Stomach (tissue), 9 donors: ENCODE results near the gene MIOX. TPM values are rescaled to one million over a fixed set of nuclear protein-coding genes. Genes with fewer than 3 reads are reported as not detected.

Source experiments
- DNase-seq, 2 donors: peaks; one replicate each; pipeline versions ENCODE4 v3.0.0 to v3.0.0-alpha.2; 2013 to 2019
- H3K27ac ChIP-seq, 5 donors: fragments of 200-600 bp in 4 of 5; sonication (generic) in 4 of 5; one replicate each; pipeline ENCODE4 v1.5.1; 2013 to 2019; ENCODE audit warnings: mild to moderate bottlenecking in 1 of 5, moderate library complexity in 1 of 5
- H3K27me3 ChIP-seq, 3 donors: fragments of 200-600 bp; sonication (generic); one replicate each; pipeline ENCODE4 v1.5.1; 2017 to 2019; ENCODE audit warnings: mixed run types in 1 of 3
- H3K36me3 ChIP-seq, 4 donors: fragments of 200-600 bp; sonication (generic); 1 replicate in 3 of 4; 2 replicates in 1 of 4; pipeline ENCODE4 v1.5.1; 2016 to 2019
- H3K4me1 ChIP-seq, 4 donors: fragments of 200-600 bp; sonication (generic); one replicate each; pipeline ENCODE4 v1.5.1; 2016 to 2019
- H3K4me3 ChIP-seq, 4 donors: fragments of 200-600 bp; sonication (generic) in 3 of 4; one replicate each; pipeline ENCODE4 v1.5.1; 2016 to 2019; ENCODE audit warnings: mild to moderate bottlenecking in 1 of 4
- H3K9me3 ChIP-seq, 4 donors: fragments of 200-600 bp; sonication (generic); one replicate each; pipeline ENCODE4 v1.5.1; 2016 to 2019
- EP300 ChIP-seq: sonication (generic); formaldehyde crosslinking; IDR thresholded peaks from one replicate; pipeline ENCODE4 v1.6.1; 2017; ENCODE audit warnings: antibody characterized with exemption
- POLR2A ChIP-seq, 4 donors: fragments of 450-650 bp; IDR thresholded peaks; one replicate each; pipeline ENCODE4 v1.6.1; 2016; ENCODE audit warnings: antibody characterized with exemption in 4 of 4, control low read depth in 2 of 4, mild to moderate bottlenecking in 1 of 4, moderate library complexity in 1 of 4
- POLR2AphosphoS5 ChIP-seq, 3 donors: sonication (generic); formaldehyde crosslinking; IDR thresholded peaks; one replicate each; pipeline ENCODE4 v1.6.1; 2016; ENCODE audit warnings: antibody characterized with exemption in 3 of 3
- WGBS, 5 donors: extraction: QIAGEN DNeasy Blood & Tissue Kit in 3 of 5; methylation state at CpG; one replicate each; pipeline versions ENCODE4 v1.1.5 to v1.1.7; 2013 to 2018; 5-methylcytosine and 5-hydroxymethylcytosine counted together
- intact Hi-C: fragments of 100-400 bp; cut with DNase I; formaldehyde crosslinking; loops from one replicate; pipeline ENCODE4 v1.15.1; 2023; ENCODE audit warnings: low total_unique reads
- polyA plus RNA-seq, 3 donors: library from polyadenylated mRNA; stranded (reverse); fragments of 200-250 nt; gene quantifications; one replicate each; pipeline ENCODE4 v1.2.3, GENCODE V29; 2013
- total RNA-seq, 5 donors: library from RNA; depleted of rRNA; stranded (reverse); fragments of >200 nt; gene quantifications; one replicate each; pipeline versions ENCODE4 v1.1.0 to v1.2.3, GENCODE V29; 2014 to 2016
- TF ChIP-seq, protein P1 (sequence below), 7 experiments: fragments of 450-650 bp in 4 of 7; fragments of 200-600 bp in 3 of 7; sonication (generic) in 3 of 7; IDR thresholded peaks; one replicate each; pipeline ENCODE4 v1.5.1; 2016 to 2019; ENCODE audit warnings: antibody characterized with exemption in 7 of 7, control low read depth in 2 of 7, mild to moderate bottlenecking in 1 of 7
- donor health status: healthy with polysubstance abuse.
- donor health status: Bipolar disorder and iron deficiency.
- donor health status: healthy.

Gene MIOX
- total and polyA plus RNA-seq, 8 donors = 0.40 TPM; not detected in 7

- peaks cover 62 to 98% (median 95%) of the 10 kb centered on the region in 4 donors for H3K36me3 ChIP-seq
- WGBS, 5 donors = 93 to 97% (median 95%) methylated on average over 16 to 27 of the region's 27 CpGs
- H3K4me1 ChIP-seq = no peaks in the 10 kb centered on the region
- H3K9me3 ChIP-seq = no peaks in the 10 kb centered on the region
- intact Hi-C loops = no loop called here
- DNase-seq = no peak
- H3K4me3 ChIP-seq = no peak overlapping the region
- H3K27me3 ChIP-seq = no peaks in the 10 kb centered on the region
- no peak for TF ChIP-seq EP300
- no peak for TF ChIP-seq POLR2A (IDR thresholded peaks at IDR 0.05)
- no peak for TF ChIP-seq POLR2AphosphoS5 (IDR thresholded peaks at IDR 0.05)
- TF ChIP-seq, protein P1, sequence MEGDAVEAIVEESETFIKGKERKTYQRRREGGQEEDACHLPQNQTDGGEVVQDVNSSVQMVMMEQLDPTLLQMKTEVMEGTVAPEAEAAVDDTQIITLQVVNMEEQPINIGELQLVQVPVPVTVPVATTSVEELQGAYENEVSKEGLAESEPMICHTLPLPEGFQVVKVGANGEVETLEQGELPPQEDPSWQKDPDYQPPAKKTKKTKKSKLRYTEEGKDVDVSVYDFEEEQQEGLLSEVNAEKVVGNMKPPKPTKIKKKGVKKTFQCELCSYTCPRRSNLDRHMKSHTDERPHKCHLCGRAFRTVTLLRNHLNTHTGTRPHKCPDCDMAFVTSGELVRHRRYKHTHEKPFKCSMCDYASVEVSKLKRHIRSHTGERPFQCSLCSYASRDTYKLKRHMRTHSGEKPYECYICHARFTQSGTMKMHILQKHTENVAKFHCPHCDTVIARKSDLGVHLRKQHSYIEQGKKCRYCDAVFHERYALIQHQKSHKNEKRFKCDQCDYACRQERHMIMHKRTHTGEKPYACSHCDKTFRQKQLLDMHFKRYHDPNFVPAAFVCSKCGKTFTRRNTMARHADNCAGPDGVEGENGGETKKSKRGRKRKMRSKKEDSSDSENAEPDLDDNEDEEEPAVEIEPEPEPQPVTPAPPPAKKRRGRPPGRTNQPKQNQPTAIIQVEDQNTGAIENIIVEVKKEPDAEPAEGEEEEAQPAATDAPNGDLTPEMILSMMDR (IDR thresholded peaks at IDR 0.05) = no peak
- no peak overlapping the region for H3K27ac ChIP-seq
Measured at GRCh38 chr22:50454556-50455075, 32.0 kb upstream of the MIOX start.

DNA sequence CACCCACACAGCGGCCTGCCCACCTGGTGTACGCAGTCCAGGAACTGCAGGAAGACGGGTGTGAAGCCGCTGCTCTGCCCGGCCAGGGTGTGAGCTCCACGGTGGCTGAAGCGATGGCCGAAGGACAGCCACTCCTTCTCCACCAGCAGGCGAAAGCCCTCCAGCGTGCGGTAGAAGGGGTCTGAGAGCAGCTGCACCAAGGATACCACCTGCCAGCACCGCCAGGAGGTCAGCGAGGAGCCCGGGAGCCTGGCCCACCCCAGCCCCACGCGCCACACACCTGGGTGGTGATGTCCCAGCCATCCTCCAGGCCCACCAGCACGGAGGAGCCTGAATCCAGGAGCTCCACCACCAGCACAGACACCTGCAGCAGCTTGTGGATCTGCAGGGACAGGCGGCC is 31.5 kb upstream of the MIOX start:
- TF ChIP-seq EP300 (no peak), POLR2AphosphoS5 (IDR thresholded peaks at IDR 0.05) (no peak), POLR2A (IDR thresholded peaks at IDR 0.05) (no peak)
- TF ChIP-seq, protein P1 (IDR thresholded peaks at IDR 0.05) = no peak
- H3K36me3 ChIP-seq = peaks cover 63 to 98% (median 95%) of the 10 kb centered on the region in 4 donors
- WGBS, 5 donors = 90 to 98% (median 93%) methylated on average over 6 to 18 of the region's 18 CpGs

DNA sequence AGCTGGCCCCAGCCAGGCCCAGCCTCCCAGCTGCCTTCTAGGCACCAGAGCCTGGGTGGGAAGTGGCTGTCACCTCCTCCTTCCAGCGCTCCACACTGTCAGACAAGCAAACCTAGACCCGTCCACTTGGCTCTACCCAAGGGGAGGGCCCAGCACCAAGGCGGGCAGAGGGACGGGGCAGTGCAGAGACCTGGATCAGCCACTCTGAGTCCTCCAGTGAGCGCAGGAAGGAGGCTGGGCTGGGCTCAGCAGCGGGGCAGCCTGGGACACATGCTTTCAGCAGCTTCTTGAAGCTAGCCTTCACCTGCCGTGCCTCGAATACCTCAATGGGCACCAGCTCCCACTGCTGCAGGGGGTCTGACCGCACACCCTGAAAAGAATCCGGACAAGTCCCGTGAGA is 30.6 kb upstream of the MIOX start:
- peaks cover 72 to 98% (median 95%) of the 10 kb centered on the region in 4 donors for H3K36me3 ChIP-seq
- WGBS, 5 donors = 88 to 98% (median 95%) methylated on average over 4 to 11 of the region's 11 CpGs
- no peaks in the 10 kb centered on the region for H3K27me3 ChIP-seq
- H3K9me3 ChIP-seq = no peaks in the 10 kb centered on the region
- no peak overlapping the region for H3K27ac ChIP-seq
- TF ChIP-seq, protein P1 (IDR thresholded peaks at IDR 0.05) = no peak
- TF ChIP-seq POLR2AphosphoS5 (IDR thresholded peaks at IDR 0.05) (no peak), EP300 (no peak), POLR2A (IDR thresholded peaks at IDR 0.05) (no peak)
- no peak overlapping the region for H3K4me3 ChIP-seq
- intact Hi-C loops = no loop called here
- peaks cover 0 to 5% (median 1%) of the 10 kb centered on the region in 4 donors for H3K4me1 ChIP-seq
- DNase-seq = no peak

More for the DNA sequence above, 31.5 kb upstream of the MIOX start:
- Histone ChIP-seq H3K27me3 (no peaks in the 10 kb centered on the region), H3K27ac (no peak overlapping the region), H3K9me3 (no peaks in the 10 kb centered on the region), H3K4me3 (no peak overlapping the region), H3K4me1 (no peaks in the 10 kb centered on the region)
- intact Hi-C loops = no loop called here
- no peak for DNase-seq

DNA sequence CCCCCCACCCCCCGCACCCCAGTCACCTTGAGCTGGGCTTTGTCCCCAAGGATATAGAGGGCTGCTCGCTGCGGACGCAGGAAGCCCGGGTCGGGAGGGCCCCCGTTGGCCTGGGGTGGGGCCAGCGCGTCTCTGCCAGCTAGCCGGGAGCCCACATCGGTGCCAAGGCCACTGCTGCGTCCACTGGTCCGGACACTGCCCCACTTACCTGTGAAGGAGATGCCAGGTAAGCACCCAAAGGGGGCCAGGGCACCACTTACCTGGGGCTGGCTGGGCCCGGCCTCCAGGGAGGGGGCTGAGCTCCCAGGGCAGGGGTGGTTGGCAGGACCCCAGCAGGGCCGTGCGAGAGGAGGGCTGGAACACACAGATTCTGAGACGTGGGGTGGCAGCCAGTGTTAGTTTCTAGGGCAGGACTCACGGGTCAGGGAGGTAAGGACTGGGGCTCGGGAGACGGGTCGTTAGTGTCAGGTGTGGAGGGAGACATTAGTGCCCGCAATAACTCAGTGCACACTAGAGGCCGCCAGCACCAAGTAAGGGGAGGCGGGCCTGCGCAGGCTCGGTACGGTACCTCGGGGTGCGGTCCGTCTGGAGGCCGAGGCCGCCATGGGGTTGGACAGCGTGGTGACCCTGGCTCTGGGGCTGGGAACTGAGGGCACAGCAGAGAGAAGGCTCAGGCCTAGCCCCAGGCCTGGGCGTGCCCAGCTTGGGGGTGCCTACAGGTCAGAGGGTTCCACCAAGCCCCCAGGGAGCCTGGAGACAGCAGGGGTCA is 30.0 kb upstream of the MIOX start:
- H3K9me3 ChIP-seq = no peaks in the 10 kb centered on the region
- H3K36me3 ChIP-seq = peaks cover 78 to 99% (median 95%) of the 10 kb centered on the region in 4 donors
- intact Hi-C loops = no loop called here
- H3K4me1 ChIP-seq = peaks cover 0 to 12% (median 4%) of the 10 kb centered on the region in 4 donors
- no peaks in the 10 kb centered on the region for H3K27me3 ChIP-seq
- TF ChIP-seq, protein P1 (IDR thresholded peaks at IDR 0.05) = no peak
- TF ChIP-seq EP300 (no peak), POLR2AphosphoS5 (IDR thresholded peaks at IDR 0.05) (no peak), POLR2A (IDR thresholded peaks at IDR 0.05) (no peak)
- WGBS, 5 donors = 76 to 87% (median 86%) methylated on average over 17 to 34 of the region's 34 CpGs
- no peak overlapping the region for H3K27ac ChIP-seq
- no peak for DNase-seq
- H3K4me3 ChIP-seq = no peak overlapping the region
